HG02763 (cell line): ENCODE data around the gene SLC5A1.

ENCODE experiments used
- ATAC-seq: cut with Tn5 transposase; IDR thresholded peaks from one replicate; pipeline ENCODE4 v1.9.1; 2021; ENCODE audit warnings: mild to moderate bottlenecking, moderate library complexity; ENCODE audit not compliant: unreplicated experiment

SLC5A1 gene

DNA sequence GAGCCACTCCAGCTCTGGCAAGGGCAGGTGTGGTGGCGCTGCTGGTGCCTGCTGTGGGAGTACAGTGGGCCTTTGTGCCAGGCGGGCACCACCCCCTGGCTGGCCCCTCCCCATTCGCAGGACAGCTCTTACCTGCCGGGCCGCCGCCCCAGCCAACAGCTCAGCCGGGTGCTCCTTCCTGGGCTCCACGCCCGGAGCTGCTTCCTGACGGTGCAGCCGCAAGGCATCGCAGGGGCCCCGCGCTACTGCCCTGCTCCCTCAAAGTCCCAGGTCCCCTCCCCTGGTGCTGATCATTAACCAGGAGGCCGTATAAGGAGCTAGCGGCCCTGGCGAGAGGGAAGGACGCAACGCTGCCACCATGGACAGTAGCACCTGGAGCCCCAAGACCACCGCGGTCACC is at the start of gene SLC5A1:
Gene SLC5A1, plus strand, starts transcription at position 338 of the 400 bp plus-strand sequence. Its CDS starts 21 bp downstream, at position 359.
- no peak for ATAC-seq

DNA sequence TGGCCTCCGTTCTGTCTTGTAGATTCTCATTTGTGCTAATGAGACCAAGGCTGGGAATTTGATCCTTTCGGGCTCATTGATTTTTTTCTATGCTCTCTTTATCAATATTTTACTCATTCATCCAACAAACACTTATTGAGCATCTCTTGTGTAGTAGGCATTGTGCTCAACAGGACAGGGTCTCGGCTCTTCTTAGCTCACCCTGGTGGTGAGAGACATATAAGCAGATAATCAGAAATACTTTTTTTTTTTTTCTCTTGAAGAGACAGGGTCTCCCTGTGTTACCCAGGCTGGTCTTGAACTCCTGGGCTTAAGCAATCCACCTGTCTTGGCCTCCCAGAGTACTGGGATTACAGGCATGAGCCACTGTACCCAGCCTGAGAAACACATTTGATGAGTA is 48.0 kb upstream of the SLC5A1 start:
- ATAC-seq: no peak

DNA sequence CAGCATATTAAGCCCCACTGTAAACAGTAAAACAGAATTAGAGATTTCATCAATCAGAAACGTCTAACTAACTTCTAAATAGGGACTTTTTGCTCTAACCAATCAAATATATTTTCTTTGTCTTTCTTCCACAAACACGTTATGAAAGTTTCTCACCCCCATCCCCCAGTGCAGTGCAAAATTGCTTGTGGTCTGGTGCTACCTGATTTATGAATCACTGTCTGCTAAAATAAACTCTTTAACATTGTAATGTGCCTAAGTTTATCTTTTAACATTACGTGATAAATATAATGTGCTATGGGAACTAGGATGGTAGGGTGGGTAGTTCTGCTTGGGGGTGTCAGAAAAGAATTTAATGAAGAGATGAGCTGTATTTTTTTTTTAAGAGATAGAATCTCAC is 47.3 kb upstream of the SLC5A1 start:
- ATAC-seq: no peak

DNA sequence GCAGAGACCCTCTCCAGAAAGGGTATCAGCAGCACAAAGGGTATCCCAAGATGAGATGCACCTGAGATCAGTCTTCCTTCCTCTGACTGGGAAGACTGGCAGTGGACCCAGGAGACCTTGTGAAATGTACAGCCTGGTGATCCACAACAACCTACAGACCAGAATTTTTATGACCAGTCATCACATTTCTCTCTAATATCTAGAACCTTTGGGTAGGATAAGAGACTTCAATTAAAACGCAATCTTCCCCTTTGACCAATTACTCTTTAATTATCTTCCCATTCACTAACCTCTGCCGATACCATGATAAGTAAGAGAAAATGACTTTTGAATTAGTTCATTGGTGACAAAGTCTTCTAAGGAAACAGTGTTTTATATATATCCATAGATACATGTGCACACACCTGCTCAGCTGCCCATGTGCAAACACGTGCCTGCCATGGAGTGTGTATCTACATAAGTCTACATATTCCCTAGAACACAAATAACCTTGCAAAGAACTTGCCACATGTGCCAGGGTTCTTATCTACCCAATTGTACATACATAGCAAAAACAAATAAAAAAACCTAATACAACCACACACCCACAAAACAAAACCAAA is 44.2 kb upstream of the SLC5A1 start:
- no peak for ATAC-seq

DNA sequence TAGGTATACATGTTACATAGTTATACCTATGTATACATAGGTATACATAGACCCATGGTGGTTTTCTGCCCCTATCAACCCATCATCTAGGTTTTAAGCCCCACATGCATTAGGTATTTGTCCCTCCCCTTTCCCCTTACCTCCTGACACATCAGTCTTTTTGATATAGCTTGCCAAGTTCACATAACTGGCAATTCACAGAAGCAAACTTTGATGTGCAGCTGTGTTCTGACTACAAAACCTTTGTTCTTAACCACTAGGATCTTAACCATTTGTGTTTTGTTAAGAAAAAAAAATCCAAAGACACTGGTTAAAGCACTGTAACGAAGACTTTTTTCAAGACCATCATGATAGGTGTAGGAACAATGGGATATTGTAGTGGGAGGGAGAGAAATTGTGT is 42.9 kb upstream of the SLC5A1 start:
- ATAC-seq: no peak

DNA sequence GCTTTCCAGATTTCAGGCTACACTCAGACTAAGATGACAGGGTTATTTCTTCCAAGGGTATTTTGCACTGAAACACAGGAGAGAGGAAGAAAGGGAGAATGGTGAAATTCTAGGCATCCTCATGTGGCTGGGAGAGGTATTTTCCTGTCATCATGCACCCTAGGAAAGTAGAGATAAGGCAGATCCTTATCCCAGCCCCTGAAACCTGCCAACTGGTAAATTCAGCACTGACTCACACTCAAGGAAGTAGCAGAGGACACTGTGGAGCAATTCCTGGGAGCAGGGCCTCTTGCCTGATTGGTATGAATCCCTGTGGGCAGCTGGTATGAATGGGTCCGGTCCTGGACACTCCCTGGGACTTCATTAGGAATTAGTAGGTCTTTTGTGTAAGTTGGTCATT is 37.6 kb upstream of the SLC5A1 start:
- ATAC-seq: no peak

DNA sequence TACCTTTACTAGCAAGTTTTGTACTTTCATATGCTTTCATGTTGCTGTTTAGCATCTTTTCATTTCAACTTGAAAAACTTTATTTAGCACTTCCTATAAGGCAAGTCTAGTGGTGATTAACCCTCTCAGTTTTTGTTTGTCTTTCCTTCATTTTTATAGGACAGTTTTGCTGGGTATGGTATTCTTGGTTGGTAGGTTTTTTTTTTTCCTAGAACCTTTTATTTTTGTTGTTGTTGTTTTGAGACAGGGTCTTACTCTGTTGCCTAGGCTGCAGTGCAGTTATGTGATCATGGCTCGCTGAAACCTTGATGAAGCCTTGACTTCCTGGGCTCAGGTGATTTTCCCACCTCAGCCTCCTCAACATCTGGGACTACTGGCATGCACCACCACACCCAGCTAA is 29.9 kb upstream of the SLC5A1 start:
- no peak for ATAC-seq

DNA sequence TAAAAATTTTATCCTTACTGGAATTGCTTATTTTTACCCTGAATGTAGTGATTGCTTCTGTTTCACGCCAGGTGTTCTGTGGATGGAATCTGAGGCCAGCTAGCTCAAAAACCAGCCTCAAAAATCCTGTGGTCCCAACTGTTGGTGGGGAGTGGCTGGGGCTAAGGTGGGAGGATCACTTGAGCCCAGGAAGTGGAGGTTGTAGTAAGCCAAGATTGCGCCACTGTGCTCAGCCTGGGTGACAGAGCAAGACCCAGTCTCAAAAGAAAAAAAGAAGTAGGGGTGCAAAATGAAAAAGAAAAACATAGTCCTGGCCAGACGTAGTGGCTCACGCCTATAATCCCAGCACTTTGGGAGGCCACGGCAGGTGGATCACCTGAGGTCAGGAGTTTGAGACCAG is 27.0 kb upstream of the SLC5A1 start:
- ATAC-seq: no peak

DNA sequence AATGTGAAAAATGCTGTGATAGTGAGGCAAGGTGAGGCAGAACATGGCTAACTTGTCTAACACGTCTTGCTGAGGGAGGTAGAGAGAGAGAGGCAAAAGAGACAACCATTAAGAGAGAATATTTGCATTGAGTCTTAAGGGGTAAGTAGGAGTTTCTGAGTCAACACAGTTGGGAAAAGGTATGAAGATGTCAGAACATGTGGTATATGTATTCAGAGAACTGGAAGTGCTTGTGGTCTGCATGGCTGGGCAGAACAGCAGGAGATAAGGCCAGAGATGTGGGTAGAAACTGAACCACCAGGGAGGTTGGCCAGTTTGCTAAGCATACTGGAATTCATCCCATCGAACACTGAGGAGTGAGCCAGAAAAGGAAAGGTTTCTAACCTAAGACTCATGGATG is 25.0 kb upstream of the SLC5A1 start:
- ATAC-seq: no peak

DNA sequence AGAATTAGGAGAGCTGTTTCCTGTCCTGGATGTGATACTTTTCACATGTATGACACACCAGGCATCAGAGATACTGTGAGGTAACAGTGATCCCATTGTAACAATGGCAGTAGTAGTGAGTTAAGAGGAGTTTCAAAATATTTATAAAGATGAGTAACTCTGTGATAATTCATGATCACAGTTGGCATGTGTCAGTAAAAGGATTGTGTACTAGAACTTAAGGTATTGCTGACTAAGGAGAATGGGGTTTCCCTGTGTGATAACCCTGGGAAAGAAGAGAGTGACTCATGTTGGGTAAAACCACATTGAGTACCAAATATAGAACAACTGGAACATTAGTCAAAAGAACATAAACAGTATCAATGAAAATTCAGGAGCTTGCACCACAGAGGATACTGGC is 22.9 kb upstream of the SLC5A1 start:
- ATAC-seq: no peak

DNA sequence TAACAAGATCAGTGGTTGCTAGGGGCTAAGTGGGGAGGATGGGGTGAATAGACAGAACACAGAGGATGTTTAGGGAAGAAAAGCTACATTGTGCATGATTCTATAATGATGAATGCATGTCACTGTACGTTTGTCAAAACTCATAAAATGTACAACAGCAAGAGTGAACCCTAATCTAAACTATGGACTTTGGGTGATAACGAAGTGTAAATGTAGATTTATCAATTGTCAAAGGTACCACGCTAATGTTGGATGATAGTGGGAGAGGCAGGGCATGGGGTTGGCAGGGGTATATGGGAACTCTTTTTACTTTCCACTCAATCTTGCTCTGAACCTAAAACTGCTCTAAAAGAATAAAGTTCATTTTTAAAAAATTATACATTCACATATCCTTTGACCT is 21.3 kb upstream of the SLC5A1 start:
- no peak for ATAC-seq

DNA sequence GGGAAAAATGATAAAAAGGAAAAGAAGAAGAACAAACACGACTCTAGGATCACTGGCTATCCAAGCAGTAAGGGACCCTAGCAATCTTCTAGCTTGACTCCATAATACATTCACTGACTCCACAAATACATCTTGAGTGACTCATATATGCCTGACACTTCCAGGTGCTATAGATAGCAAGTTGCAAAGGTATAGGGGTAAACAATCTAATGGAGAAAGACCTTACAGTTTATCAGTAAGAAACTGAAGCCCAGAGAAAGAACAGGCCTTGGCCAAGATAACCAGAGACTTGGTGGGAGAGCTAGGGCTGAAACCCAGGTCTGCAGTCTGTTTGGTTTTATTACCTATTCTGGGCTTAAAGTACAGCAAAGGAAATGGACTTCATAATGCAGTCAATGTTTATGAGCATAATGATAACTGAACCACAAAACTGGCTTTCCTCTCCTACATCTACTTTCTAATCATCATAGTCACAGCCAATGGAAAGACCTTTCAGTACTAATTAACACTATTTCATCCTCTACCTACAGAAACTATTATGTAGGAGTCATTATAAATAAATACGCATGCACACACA is 19.7 kb upstream of the SLC5A1 start:
- no peak for ATAC-seq

DNA sequence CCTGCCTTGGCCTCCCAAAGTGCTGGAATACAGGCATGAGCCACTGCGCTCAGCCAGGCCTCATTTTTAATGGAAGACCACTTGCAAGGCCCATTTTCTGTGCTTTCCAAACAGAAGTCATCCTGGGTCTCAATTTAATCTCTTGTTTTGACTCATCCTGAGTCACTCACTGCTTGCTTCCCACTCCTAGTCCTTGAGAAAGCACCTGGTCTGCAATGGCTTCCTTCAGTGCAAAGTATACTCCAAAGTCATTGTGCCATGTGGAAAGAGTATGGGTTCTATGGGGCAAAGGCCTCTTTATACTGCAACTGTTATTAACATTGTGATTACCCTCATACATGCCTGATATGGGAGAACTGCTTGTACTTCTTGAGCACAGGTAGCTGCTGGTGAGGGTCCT is 18.3 kb upstream of the SLC5A1 start:
- no peak for ATAC-seq

DNA sequence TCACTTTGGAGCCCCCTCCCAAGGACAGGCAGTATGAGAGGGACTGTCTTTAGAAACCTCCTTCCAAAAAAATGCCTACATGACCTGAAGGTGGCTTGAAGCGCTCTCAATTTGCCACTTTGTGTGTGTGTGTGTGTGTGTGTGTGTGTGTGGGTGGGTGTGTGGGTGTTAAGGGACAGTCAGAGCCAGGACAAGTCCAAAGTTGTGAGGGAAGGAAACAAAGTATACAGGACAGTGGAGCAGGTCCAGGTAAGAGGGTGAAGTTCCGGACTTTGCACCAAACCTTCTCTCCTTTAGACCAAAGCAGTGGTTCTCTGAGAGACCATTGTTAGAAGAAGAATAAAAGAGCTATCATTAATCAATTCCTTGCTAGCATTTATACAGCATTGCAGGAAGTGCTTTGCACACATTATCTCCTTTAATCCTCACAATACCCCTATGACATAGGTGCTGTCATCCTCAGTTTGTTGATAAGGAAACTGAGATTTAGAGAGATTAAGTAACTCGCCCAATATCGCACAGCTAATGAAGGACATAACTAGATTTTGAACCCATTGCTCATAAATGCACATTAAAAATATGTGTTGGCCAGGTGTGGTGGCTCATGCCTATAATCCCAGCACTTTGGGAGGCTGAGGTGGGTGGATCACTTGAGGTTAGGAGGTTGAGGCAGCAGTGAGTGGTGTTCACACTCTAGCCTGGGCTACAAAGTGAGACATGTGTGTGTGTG is 12.4 kb upstream of the SLC5A1 start:
- ATAC-seq: no peak

DNA sequence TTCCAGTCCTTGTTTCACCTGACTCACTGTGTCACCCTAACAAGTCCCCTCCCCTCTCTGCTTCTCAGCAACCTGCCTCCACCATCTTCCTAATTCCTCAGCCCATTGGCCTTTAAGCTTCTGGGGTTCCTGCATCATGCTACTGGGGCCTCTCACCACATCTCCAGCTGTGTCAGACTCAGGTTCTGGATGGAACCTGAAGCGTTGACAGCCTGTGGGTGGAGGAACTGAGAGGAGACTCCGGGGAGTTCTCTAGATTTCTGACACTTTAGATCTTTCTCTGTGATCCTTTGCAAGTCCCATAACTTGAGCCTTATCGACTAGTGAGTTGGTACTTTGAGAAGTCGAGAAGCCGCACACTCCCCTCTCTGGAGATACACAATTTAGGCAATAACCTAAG is 11.6 kb upstream of the SLC5A1 start:
- no peak for ATAC-seq

DNA sequence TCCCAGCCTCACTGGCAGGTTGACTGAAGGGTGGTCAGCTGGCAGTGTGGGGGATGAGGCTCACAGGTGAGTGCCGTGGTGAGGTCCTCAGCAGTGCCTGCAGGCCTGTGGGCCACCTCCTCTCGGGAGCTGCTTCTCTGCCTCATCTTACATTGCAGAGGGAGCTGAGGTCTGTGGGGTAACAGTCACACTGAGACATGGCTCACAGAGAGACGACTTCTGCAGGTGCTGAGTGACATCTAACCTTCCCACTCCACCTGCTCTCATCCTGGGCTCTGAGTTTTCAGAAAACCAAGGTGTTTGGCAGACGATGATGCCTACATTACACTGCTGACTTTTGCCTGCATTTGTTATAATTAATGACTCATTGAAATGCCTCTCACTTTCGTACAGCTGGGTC is 8.8 kb upstream of the SLC5A1 start:
- ATAC-seq: no peak

DNA sequence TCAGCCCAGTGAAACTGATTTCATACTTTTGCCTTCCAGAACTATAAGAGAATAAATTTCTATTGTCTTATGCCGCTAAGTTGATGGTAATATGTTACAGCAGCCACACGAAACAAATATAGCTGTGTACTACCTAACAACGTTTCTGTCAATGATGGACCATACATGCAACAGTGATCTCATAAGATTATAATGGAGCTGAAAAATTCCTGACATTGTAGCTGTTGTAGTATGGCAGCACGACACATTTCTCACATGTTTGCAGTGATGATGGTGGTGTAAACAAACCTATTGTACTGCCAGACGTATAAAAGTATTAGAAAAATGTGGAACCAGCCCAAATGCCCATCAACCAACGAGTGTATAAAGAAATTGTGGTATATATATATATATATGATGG is 5.8 kb upstream of the SLC5A1 start:
- ATAC-seq: no peak

DNA sequence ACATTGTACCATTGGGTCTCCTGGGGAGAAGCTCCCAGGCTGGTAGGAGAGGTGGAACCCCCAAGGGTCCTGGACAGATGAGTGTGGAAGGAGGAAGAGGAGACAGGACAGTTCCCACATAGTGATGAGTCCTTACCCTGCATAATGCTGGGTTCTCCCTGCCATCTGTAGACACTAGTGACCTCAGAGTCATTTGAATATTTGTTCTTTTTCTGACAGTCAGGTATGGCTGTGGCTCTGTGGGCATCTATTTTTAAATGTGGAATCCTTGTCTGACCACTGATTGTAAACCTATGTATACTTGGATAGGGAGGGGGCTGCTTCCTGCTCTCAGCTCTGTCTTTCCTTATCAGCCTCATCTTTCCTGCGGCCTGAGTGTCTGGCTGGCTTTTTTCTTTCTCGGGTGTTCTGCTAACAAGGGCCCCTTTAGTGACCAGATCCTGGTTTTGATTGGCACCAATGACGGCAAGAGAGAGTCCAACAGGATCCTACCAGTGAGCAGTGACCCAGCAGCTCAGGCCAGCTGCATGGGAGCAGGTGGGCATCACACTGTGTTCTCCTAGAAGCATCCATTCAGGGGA is 2.6 kb upstream of the SLC5A1 start:
- no peak for ATAC-seq

DNA sequence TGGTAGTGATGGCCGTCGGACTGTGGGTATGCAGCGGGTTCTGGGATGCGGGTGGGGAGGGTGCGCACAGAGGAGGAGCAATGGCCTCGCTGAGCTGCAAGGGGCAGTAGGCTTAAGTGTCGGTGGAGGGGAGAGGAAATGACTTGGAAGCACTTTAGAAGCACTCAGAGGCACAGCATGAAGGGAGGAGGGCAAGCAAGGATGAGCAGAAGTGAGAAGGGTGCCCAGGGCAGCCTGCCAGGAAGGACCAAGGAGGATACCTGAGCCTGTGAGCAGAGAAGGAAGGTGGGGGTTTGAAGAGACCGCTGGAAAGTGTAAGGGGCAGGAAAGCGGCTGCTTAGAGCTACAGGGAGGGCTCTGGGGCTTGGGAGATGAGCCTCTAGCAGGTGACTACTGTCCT is 330 bp downstream of the SLC5A1 start:
- no peak for ATAC-seq

DNA sequence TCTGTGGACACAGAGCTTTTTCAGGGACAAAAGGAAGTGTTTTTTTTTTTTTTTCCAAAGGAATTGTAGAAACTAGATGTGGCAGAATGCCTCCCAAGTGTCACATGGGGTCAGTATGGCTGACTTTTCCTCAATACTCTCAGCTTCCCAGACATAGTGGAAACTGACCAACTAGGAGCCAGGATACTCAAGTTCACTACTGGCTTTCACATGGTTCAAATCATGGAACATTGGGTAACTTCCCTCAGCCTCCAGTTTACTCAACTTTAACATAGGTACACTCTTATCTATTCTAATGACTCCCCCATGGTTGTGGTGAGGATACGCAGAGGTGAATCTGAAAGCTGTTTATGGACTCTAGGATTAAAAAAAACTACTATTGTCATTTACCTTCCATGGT is 1.4 kb downstream of the SLC5A1 start:
- no peak for ATAC-seq

DNA sequence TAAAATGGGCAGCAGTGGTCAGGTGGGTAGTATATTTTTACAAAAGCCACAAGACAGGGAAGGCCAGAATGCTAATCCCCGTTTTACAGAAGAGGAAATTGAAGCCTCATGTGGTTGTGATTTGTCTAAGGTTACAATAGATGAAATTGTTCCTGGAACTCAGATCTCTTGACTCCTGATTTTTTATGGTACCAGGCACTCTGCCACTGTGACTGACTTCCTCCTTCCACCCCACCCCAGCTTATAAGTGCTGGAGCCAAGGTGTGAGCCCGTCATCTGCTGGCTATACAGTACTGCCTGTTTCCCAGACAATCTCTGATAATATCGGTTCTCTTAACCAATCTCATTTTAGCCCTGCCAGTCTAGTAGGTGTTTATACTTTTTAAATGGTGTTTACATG is 1.9 kb downstream of the SLC5A1 start:
- ATAC-seq: no peak

DNA sequence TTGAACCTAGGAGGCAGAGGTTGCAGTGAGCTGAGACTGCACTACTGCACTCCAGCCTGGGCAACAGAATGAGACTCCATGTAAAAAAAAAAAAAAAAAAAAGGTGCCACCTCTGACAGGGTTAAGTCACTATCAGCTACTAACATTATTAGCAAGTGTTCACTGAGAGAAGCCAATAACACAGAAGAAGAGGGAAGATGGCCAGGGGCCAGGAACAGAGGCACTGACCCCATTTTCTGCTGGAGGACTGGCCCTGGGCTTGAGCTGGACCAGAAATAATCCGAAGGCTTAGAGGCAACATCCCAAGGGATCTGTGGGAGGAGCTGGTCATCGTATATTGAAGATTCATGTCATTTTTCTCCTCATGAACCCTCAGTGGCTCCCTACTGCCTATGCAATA is 5.0 kb downstream of the SLC5A1 start:
- ATAC-seq: no peak
